Measurements from ENCODE around the gene SOX10. TPM values are rescaled to one million over a fixed set of nuclear protein-coding genes. Genes with fewer than 3 reads are reported as not detected.
A peak's percentile ranks its signal among the peaks of the same experiment; 100 is the strongest.

Gene SOX10
- total and polyA plus RNA-seq, 2 of the 13 experiments (the other 11 are each of a cell fraction or from before 2014, with no cell fraction given), result not detected

- intact Hi-C loops (cut with micrococcal nuclease; ENCODE audit: unreplicated experiment), result loop anchor here (5.0 kb wide), 1 partner anchor 36 kb away; no protein-coding TSS in a partner anchor
- ChIA-PET CTCF (ENCODE audit: low intra/inter-chr PET ratio, low total read pairs) (no interaction called here), POLR2A (no interaction called here)
- Histone ChIP-seq H3K4me2 (ENCODE audit: low read depth, low read length) (peak overlapping the region; percentile 59), H2AFZ (ENCODE audit: low read length) (no peak overlapping the region), H3K4me1 (ENCODE audit: insufficient read depth, low read length) (peaks cover 76% of the 10 kb centered on the region), H3K27ac (ENCODE audit: extremely low read length, insufficient read depth, low read length) (peak overlapping the region; percentile 70), H3K4me3 (replicated peaks in 1 of 3; ENCODE audit: insufficient read depth in 1 of 3, low read depth in 2 of 3, low read length in 3 of 3) (peak overlapping the region in 1 of 3 experiments; percentile 25; a peak in 1 of 6 replicates), H3K79me2 (ENCODE audit: insufficient read depth, low read length) (peaks cover 2% of the 10 kb centered on the region), H3K36me3 (replicated peaks in 1 of 2; ENCODE audit: control insufficient read depth in 1 of 2, insufficient read depth in 2 of 2, low read length in 2 of 2) (peaks cover 14 to 29% of the 10 kb centered on the region in 2 experiments), H3K9me3 (ENCODE audit: low read length) (no peaks in the 10 kb centered on the region), H3K27me3 (ENCODE audit: control insufficient read depth in 1 of 2, insufficient read depth in 2 of 2, low read length in 2 of 2) (no peaks in the 10 kb centered on the region), H3K9ac (ENCODE audit: insufficient read depth, low read depth, low read length) (peak overlapping the region; percentile 42), H4K20me1 (ENCODE audit: insufficient read depth, low read length) (no peaks in the 10 kb centered on the region)
- FAIRE-seq (no peak), ATAC-seq (peak; percentile 8), DNase-seq (ENCODE audit: low spot score) (no peak)
- TF ChIP-seq AGO2 (optimal IDR thresholded peaks at IDR 0.05; ENCODE audit: low read depth, low read length), result peak; percentile 14
- TF ChIP-seq, protein P1, sequence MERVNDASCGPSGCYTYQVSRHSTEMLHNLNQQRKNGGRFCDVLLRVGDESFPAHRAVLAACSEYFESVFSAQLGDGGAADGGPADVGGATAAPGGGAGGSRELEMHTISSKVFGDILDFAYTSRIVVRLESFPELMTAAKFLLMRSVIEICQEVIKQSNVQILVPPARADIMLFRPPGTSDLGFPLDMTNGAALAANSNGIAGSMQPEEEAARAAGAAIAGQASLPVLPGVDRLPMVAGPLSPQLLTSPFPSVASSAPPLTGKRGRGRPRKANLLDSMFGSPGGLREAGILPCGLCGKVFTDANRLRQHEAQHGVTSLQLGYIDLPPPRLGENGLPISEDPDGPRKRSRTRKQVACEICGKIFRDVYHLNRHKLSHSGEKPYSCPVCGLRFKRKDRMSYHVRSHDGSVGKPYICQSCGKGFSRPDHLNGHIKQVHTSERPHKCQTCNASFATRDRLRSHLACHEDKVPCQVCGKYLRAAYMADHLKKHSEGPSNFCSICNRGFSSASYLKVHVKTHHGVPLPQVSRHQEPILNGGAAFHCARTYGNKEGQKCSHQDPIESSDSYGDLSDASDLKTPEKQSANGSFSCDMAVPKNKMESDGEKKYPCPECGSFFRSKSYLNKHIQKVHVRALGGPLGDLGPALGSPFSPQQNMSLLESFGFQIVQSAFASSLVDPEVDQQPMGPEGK (CRISPR knock-in tag; IDR thresholded peaks at IDR 0.05), result 0 out of 2 replicates have a peak, but pooled peaks have one; percentile 18
- TF ChIP-seq, protein P2, sequence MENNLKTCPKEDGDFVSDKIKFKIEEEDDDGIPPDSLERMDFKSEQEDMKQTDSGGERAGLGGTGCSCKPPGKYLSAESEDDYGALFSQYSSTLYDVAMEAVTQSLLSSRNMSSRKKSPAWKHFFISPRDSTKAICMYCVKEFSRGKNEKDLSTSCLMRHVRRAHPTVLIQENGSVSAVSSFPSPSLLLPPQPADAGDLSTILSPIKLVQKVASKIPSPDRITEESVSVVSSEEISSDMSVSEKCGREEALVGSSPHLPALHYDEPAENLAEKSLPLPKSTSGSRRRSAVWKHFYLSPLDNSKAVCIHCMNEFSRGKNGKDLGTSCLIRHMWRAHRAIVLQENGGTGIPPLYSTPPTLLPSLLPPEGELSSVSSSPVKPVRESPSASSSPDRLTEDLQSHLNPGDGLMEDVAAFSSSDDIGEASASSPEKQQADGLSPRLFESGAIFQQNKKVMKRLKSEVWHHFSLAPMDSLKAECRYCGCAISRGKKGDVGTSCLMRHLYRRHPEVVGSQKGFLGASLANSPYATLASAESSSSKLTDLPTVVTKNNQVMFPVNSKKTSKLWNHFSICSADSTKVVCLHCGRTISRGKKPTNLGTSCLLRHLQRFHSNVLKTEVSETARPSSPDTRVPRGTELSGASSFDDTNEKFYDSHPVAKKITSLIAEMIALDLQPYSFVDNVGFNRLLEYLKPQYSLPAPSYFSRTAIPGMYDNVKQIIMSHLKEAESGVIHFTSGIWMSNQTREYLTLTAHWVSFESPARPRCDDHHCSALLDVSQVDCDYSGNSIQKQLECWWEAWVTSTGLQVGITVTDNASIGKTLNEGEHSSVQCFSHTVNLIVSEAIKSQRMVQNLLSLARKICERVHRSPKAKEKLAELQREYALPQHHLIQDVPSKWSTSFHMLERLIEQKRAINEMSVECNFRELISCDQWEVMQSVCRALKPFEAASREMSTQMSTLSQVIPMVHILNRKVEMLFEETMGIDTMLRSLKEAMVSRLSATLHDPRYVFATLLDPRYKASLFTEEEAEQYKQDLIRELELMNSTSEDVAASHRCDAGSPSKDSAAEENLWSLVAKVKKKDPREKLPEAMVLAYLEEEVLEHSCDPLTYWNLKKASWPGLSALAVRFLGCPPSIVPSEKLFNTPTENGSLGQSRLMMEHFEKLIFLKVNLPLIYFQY (CRISPR knock-in tag; IDR thresholded peaks at IDR 0.05; ENCODE audit: borderline replicate concordance), result no peak
- TF ChIP-seq ZNF543 (CRISPR knock-in tag; IDR thresholded peaks at IDR 0.05), result 0 out of 2 replicates have a peak, but pooled peaks have one; percentile 9
- BruUV-seq (replicated peaks), result no TSS peak
- 91% methylated on average over 12 of the region's 14 CpGs for WGBS (ENCODE audit: low lambda C conversion rate)
- in situ Hi-C loops (cut with HindIII; ENCODE audit: extremely low pct_ligation_motif_present, low pct_unique_long_range_greater_than_20kb), result no loop called here
Observed at GRCh38 chr22:37967637-37968451, 16.5 kb downstream of the SOX10 start.

Data from HepG2 (cell line).